ENCODE data around the gene ENDOG. TPM values are rescaled to one million over a fixed set of nuclear protein-coding genes. Genes with fewer than 3 reads are reported as not detected.
A peak's percentile ranks its signal among the peaks of the same experiment; 100 is the strongest.

ENDOG gene
- total RNA-seq, 3 donors from 2014 or later: 25.6 to 39.7 (median 25.8) TPM

DNA sequence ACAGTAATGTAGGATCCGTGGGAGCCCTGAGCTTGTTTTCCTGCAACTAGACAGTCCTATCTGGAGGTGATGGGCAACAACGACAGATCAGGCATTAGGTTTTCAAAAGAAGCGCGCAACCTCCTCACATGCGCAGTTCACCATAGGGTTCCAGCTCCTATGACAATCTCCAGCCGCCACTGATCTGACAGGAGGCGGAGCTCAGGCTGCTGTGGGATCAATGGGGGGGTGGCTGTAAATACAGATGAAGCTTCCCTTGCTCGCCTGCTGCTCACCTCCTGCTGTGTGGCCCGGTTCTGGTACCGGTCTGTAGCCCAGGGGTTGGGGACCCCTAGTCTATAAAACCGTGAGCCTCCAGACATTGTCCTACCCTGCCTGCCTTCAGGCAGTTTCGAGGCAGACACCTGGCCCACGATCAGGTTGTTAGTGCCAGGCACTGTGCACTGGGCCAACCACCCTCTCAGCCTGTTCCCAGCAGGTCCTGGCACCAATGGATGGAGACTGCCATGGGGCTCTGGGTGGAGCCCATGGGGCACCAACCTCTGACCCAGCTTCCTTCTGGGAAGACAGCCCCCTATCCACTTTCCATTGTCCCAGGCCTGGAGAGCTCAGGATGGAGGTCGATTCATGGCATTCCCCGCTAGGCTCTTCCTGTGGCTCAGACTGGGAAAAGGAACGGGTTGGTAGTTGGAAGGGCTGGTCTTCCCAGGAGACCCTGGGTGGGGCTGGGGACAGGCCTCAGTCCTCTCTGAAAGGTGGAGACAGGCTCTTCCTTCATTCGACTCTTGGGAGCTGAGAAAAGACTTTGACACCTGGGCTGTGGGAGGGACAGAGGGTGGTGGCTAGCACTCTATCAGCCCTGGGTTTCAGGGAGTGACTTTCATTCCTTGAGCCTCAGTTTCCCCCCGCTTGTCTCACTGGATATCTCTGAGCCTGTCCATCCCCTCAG, 1.7 kb downstream of the ENDOG start:
- Histone ChIP-seq H3K4me3 (peak overlapping the region in 2 of 3 donors; percentile 69 to 90), H3K9me3 (no peaks in the 10 kb centered on the region), H3K27ac (no peak overlapping the region), H3K36me3 (no peaks in the 10 kb centered on the region), H3K27me3 (no peaks in the 10 kb centered on the region), H3K4me1 (peaks cover 0 to 5% of the 10 kb centered on the region in 2 donors)
- no peak for TF ChIP-seq POLR2AphosphoS5 (IDR thresholded peaks at IDR 0.05)
- intact Hi-C loops (cut with DNase I; ENCODE audit: low total_unique reads): loop anchor here (1.0 kb wide), 1 partner anchor 460 kb away; no protein-coding TSS in a partner anchor
- no peak for DNase-seq (ENCODE audit: low spot score in 2 of 2)

DNA sequence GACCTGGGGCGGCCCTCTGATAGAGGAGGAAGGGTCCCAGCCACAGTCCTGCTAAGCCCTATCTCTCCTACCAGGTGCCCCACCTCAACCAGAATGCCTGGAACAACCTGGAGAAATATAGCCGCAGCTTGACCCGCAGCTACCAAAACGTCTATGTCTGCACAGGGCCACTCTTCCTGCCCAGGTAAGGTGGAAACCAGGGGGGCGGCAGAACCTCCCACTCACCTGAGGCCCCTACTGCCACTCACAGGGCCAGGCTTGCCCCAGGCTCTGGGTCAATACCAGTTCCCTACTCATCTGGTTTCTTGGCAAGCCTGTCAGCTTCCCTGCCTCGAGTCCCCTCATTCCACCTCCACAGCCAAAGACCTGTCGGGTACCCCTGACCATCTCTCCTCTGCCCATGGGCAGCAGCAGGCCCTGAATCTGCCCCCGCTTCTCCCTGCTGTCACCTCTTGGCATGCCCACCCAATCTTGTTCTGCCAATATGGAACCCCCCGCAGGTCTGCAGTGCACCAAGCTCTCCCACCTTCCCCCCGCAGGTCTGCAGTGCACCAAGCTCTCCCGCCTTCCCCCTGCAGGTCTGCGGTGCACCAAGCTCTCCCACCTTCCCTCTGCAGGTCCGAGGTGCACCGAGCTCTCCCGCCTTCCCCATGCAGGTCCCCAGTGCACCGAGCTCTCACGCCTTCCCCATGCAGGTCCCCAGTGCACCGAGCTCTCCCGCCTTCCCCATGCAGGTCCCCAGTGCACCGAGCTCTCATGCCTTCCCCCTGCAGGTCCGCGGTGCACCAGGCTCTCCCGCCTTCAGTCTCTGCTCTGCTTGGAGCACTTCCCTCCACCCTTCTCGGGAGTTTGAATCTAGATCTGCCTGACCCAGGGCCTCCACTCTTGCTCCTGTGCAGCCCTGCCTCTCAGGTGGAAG, 2.6 kb downstream of the ENDOG start:
- H3K36me3 ChIP-seq: no peaks in the 10 kb centered on the region
- H3K4me3 ChIP-seq: no peak overlapping the region
- H3K9me3 ChIP-seq: no peaks in the 10 kb centered on the region
- intact Hi-C loops (cut with DNase I; ENCODE audit: low total_unique reads): no loop called here
- peaks cover 0 to 5% of the 10 kb centered on the region in 2 donors for H3K4me1 ChIP-seq
- no peak for TF ChIP-seq POLR2AphosphoS5 (IDR thresholded peaks at IDR 0.05)
- no peak for TF ChIP-seq POLR2A (IDR thresholded peaks at IDR 0.05)
- TF ChIP-seq, protein P1, sequence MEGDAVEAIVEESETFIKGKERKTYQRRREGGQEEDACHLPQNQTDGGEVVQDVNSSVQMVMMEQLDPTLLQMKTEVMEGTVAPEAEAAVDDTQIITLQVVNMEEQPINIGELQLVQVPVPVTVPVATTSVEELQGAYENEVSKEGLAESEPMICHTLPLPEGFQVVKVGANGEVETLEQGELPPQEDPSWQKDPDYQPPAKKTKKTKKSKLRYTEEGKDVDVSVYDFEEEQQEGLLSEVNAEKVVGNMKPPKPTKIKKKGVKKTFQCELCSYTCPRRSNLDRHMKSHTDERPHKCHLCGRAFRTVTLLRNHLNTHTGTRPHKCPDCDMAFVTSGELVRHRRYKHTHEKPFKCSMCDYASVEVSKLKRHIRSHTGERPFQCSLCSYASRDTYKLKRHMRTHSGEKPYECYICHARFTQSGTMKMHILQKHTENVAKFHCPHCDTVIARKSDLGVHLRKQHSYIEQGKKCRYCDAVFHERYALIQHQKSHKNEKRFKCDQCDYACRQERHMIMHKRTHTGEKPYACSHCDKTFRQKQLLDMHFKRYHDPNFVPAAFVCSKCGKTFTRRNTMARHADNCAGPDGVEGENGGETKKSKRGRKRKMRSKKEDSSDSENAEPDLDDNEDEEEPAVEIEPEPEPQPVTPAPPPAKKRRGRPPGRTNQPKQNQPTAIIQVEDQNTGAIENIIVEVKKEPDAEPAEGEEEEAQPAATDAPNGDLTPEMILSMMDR (IDR thresholded peaks at IDR 0.05): no peak
- no peaks in the 10 kb centered on the region for H3K27me3 ChIP-seq
- H3K27ac ChIP-seq: no peak overlapping the region
- no peak for DNase-seq (ENCODE audit: low spot score in 2 of 2)

DNA sequence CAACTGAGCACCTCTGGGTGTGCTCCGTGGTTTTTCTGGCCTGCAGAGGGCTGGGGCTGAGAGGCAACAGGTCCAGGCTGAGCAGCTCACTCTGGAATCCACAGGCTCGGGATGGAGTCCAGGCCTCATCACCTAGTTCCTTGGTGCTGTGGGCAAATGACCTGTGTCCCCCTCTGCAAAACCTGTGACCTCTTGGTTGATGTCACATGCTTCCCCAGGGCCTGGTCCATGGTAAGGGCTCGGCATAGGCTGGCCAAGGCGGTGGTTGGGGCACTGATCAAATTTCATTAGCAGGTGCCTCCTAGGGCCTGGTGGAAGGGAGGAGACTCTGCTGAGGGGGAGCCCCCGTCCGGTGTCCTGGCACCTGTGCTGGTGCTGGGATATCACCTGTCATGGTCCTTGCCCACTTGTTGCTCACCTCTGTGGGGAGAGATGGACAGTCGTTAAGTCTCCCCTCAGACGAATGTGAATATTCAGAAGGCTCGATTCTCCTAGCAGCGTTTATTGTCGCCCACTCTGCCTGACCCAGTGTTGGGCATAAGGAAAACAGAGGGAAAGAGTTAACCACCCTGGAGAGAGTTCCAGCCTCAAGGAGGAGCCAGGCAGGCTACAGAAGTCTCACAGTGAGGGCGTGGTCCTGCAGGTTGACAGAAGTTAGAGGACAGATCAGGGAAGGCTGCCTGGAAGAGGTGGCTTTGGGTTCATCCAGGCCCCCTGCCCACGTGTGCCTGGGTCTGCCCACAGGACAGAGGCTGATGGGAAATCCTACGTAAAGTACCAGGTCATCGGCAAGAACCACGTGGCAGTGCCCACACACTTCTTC, 3.5 kb downstream of the ENDOG start:
- no peak for DNase-seq (ENCODE audit: low spot score in 2 of 2)
- Histone ChIP-seq H3K27ac (no peak overlapping the region), H3K36me3 (no peaks in the 10 kb centered on the region), H3K4me3 (no peak overlapping the region), H3K9me3 (no peaks in the 10 kb centered on the region), H3K4me1 (peaks cover 0 to 5% of the 10 kb centered on the region in 2 donors), H3K27me3 (no peaks in the 10 kb centered on the region)
- intact Hi-C loops (cut with DNase I; ENCODE audit: low total_unique reads): no loop called here
- TF ChIP-seq POLR2AphosphoS5 (IDR thresholded peaks at IDR 0.05) (no peak), POLR2A (IDR thresholded peaks at IDR 0.05) (no peak)
- TF ChIP-seq, protein P1 (IDR thresholded peaks at IDR 0.05): no peak

DNA sequence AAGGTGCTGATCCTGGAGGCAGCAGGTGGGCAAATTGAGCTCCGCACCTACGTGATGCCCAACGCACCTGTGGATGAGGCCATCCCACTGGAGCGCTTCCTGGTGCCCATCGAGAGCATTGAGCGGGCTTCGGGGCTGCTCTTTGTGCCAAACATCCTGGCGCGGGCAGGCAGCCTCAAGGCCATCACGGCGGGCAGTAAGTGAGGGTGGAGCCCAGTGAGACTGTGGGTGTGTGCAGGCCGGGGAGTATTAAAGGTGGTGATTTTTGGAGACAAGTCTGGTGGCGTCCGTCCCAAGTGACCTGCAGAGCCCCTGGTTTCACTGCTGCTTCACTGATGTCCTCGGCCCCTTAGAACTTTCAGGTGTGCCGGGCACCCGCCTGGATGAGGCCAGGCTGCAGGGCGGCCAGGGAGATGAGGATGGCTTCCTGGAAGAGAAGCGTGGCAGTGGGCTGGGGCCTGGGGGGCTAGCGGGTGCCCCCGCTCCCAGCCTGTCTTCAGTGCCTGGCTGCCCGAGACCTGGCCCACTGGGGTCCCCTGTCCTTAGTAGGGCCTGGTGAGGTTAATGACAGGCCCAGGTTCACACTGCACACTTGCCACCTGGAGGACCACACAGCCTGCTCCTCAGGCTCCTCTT, 4.2 kb downstream of the ENDOG start:
- H3K9me3 ChIP-seq: no peaks in the 10 kb centered on the region
- no peaks in the 10 kb centered on the region for H3K27me3 ChIP-seq
- no peak overlapping the region for H3K4me3 ChIP-seq
- no peak for TF ChIP-seq POLR2A (IDR thresholded peaks at IDR 0.05)
- TF ChIP-seq POLR2AphosphoS5 (IDR thresholded peaks at IDR 0.05): no peak
- TF ChIP-seq, protein P1 (IDR thresholded peaks at IDR 0.05): no peak
- H3K27ac ChIP-seq: peak overlapping the region in 1 of 2 donors; percentile 80
- DNase-seq (ENCODE audit: low spot score in 2 of 2): no peak
- intact Hi-C loops (cut with DNase I; ENCODE audit: low total_unique reads): no loop called here
- peaks cover 0 to 5% of the 10 kb centered on the region in 2 donors for H3K4me1 ChIP-seq
- no peaks in the 10 kb centered on the region for H3K36me3 ChIP-seq

Data from breast epithelium (tissue), 4 donors.